ENCODE measurements around the gene SP9.
"Not testable (repeated sequence)": the region's sequence is repeated elsewhere in the genome, so short reads cannot be mapped to it uniquely, and the experiment has no call there.

Gene SP9

GRCh38 chr2:174344716-174345461 is 10.1 kb downstream of the SP9 start:
- DNase-seq: no peak

DNA sequence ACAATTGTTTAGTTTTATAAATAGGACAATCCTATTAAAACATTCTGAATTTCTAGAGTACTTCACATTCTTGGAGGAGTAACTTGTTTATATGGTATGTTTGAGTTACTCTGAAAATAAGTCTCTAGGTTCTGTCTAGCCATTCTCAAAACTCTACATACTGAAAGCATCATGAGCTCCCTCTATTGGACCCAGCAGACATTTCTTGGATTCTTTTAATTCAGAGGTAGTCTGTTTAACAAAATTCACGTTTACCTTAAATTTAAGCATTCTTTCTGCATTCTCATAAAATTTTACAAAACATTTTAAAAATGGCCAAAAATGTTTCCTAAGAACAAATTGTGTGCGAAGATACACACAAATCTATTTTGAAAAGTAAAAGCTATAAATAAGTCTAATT is 15.3 kb downstream of the SP9 start:
- no peak for DNase-seq

- DNase-seq: no peak
Measured at GRCh38 chr2:174350593-174351181, 15.9 kb downstream of the SP9 start.

DNA sequence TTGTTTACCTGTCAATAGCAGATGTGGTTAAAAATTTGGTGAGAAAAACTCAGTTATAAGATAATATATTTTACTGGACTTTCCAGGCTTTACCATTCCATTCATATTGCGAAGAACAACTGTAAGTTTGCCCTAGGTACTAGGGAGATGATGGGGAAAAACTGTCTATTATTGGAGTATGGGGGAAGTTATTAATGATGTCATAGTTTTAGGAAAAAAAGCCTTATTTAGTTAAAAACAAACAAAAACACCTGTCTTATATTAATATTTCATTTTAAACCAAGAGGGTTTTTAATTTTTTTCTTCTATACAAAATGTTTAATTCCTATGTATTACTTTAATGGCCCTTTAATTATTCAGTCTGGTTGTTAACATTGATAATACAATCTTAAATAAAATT is 18.2 kb downstream of the SP9 start:
- no peak for DNase-seq

DNA sequence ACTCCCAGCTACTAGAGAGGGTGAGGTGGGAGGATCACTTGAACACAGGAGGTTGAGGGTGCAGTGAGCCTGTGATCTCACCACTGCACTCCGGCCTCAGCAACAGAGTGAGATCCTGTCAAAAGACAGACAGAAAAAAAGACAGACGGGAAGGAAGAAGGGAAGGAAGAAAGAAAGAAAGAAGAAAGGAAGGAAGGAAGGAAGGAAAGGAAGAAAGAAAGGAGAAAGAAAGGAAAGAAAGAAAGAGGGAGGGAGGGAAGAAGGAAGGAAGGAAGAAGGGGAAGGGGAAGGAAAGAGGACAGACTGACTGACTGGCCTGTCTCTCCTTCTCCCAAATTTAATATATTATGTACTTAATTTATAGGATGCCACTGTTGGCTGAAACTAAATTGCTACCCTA is 21.6 kb downstream of the SP9 start:
- DNase-seq: no peak

DNA sequence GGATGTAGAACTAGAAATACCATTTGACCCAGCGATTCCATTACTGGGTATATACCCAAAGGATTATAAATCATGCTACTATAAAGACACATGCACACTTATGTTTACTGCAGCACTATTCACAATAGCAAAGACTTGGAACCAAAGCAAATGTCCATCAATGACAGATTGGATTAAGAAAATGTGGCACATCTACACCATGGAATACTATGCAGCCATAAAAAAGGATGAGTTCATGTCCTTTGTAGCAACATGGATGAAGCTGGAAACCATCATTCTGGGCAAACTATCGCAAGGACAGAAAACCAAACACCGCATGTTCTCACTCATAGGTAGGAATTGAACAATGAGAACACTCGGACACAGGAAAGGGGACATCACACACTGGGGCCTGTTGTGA is 24.9 kb downstream of the SP9 start:
- not testable (repeated sequence) for DNase-seq

GRCh38 chr2:174362949-174363348 is 28.2 kb downstream of the SP9 start:
- DNase-seq: no peak

DNA sequence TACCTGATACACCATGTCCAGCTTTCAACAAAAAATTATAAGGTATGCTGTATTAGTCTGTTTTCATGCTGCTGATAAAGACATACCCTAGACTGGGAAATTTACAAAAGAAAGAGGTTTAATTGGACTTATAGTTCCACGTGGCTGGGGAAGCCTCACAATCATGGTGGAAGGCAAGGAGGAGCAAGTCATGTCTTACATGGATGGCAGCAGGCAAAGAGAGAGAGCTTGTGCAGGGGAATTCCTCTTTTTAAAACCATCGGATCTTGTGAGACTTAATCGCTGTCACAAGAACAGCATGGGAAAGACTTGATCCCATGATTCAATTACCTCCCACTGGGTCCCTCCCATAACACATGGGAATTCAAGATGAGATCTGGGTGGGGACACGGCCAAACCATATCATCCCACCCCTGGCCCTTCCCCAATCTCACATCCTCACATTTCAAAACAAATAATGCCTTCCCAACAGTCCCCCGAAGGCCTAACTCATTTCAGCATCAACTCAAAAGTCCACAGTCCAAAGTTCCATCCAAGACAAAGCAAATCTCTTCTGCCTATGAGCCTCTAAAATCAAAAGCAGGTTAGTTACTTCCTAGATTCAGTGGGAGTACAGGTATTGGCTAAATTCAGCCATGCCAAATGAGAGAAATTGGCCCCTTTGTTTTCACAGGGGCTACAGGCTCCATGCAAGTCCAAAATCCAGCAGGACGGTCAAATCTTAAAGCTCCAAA is 28.9 kb downstream of the SP9 start:
- not testable (repeated sequence) for DNase-seq

- DNase-seq: no peak
Measured at GRCh38 chr2:174364628-174365027, 29.9 kb downstream of the SP9 start.

DNA sequence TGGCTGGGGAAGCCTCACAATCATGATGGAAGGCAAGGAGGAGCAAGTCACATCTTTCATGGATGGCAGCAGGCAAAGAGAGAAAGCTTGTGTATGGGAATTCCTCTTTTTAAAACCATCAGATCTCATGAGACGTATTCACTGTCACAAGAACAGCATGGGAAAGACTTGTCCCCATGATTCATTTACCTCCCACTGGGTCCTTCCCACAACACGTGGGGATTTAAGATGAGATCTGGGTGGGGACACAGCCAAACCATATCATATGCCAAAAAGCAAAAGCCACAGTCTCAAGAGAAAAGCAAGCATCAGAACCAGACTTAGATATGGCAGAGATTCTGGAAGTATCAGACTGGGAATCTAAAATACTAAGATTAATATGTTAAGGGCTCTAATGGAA is 30.8 kb downstream of the SP9 start:
- no peak for DNase-seq

DNA sequence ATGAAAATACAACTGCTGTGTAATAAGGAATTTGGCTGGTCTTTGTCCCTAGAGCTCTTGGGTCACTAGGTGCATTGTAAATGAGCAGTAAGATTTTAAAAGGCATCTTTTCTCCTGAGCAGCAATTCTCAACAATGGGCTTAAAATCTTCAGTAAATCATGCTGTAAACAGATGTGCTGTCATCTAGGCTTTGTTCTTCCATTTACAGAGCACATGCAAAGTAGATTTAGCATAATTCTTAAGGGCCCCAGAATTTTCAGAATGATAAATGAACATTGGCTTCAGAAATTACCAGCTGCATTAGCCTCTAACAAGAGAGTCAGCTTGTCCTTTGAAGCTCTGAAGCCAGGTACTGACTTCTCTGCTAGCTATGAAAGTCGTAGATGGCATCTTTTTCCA is 33.9 kb downstream of the SP9 start:
- no peak for DNase-seq

GRCh38 chr2:174376967-174377366 is 42.2 kb downstream of the SP9 start:
- DNase-seq: no peak

DNA sequence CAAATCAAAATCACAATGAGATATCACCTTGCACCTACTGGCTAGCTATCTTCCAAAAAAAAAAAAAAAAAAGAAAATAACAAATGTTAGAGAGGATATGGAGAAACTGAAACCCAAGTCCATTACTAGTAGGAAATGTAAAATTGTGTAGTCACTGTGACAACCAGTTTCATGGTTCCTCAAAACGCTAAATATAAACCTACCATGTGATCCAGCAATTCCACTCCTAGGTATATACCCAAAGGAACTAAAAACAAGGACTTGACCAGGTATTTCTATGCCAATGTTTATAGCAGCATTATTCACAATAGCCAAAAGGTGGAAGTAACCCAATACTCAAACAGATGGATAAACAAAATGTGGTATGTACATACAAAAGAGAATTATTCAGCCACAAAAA is 49.0 kb downstream of the SP9 start:
- no peak for DNase-seq

DNA sequence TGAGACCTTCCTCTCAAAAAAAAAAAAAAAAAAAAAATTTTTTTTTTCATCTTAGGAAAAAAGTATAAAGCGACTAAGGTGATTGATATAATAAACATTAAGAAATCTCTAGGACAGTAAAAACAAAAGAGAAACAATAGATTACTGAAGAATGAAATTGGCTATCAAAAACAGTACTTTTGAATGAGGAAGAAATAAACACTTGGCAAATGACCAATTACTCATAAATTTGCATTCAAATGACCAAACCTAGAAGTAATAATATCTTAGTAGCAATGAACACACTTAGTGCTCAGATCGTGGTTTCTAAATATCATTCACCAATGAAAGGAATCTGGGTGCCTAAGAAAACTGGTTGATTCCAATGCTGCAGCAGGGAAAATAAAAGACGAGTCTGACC is 50.4 kb downstream of the SP9 start:
- DNase-seq: no peak
